MM.1S (cell line): Measurements from ENCODE around the gene KRTAP27-1.

Source experiments
- DNase-seq: peaks from one replicate; pipeline ENCODE4 v3.0.0-alpha.2; 2015
- H2AFZ ChIP-seq: fragments of 300-600 bp; sonication (generic); 2 replicates; pipeline ENCODE4 v1.6.0; 2016; ENCODE audit warnings: antibody characterized with exemption, low read length
- H3F3A ChIP-seq: fragments of 300-600 bp; sonication (generic); 2 replicates; pipeline ENCODE4 v1.6.1; 2016; ENCODE audit warnings: mild to moderate bottlenecking, antibody characterized with exemption, low read length, moderate library complexity, mixed read lengths; ENCODE audit not compliant: insufficient read depth
- H3K27ac ChIP-seq: fragments of 300-600 bp; sonication (generic); 2 replicates; pipeline ENCODE4 v1.5.1; 2016; ENCODE audit warnings: mild to moderate bottlenecking, low read length
- H3K27me3 ChIP-seq: fragments of 300-600 bp; sonication (generic); replicated peaks from 2 replicates; pipeline ENCODE4 v1.6.0; 2016; ENCODE audit warnings: low read length; ENCODE audit not compliant: insufficient read depth
- H3K36me3 ChIP-seq: fragments of 300-600 bp; sonication (generic); replicated peaks from 2 replicates; pipeline ENCODE4 v1.6.1; 2016; ENCODE audit warnings: mild to moderate bottlenecking, low read length, mixed read lengths; ENCODE audit not compliant: insufficient read depth
- H3K4me1 ChIP-seq: fragments of 300-600 bp; sonication (generic); 2 replicates; pipeline ENCODE4 v1.6.1; 2016; ENCODE audit warnings: low read length, mixed read lengths
- H3K4me2 ChIP-seq: fragments of 300-600 bp; sonication (generic); 2 replicates; pipeline ENCODE4 v1.6.0; 2016; ENCODE audit warnings: low read depth, low read length
- H3K4me3 ChIP-seq: fragments of 300-600 bp; sonication (generic); 2 replicates; pipeline ENCODE4 v1.5.1; 2016; ENCODE audit warnings: low read length, mixed read lengths
- H3K79me2 ChIP-seq: fragments of 300-600 bp; sonication (generic); 2 replicates; pipeline ENCODE4 v1.6.1; 2016; ENCODE audit warnings: mixed run types, low read length, mixed read lengths
- H3K9ac ChIP-seq: fragments of 300-600 bp; sonication (generic); 2 replicates; pipeline ENCODE4 v1.6.1; 2016; ENCODE audit warnings: low read length, mixed read lengths
- H3K9me2 ChIP-seq: fragments of 300-600 bp; sonication (generic); replicated peaks from 2 replicates; pipeline ENCODE4 v1.6.1; 2016; ENCODE audit warnings: mild to moderate bottlenecking, low read length, mixed read lengths; ENCODE audit not compliant: insufficient read depth
- H3K9me3 ChIP-seq: fragments of 300-600 bp; sonication (generic); replicated peaks from 2 replicates; pipeline ENCODE4 v1.6.1; 2016; ENCODE audit warnings: mild to moderate bottlenecking, low read length, mixed read lengths; ENCODE audit not compliant: insufficient read depth
- H4K20me1 ChIP-seq: fragments of 300-600 bp; sonication (generic); 2 replicates; pipeline ENCODE4 v1.6.1; 2016; ENCODE audit warnings: mild to moderate bottlenecking, low read length, moderate library complexity, mixed read lengths; ENCODE audit not compliant: insufficient read depth
- EZH2 ChIP-seq: fragments of 300-600 bp; sonication (generic); optimal IDR thresholded peaks from 2 replicates; pipeline ENCODE3; 2017; ENCODE audit warnings: low read depth, mild to moderate bottlenecking, antibody characterized with exemption, low read length, mixed read lengths
- EZH2phosphoT487 ChIP-seq: fragments of 300-600 bp; sonication (generic); IDR thresholded peaks from 2 replicates; pipeline ENCODE4 v1.6.1; 2018; ENCODE audit warnings: antibody characterized with exemption, low read length
- TF ChIP-seq, protein P1 (sequence below): fragments of 300-600 bp; sonication (generic); IDR thresholded peaks from 2 replicates; pipeline ENCODE4 v1.5.1; 2016; ENCODE audit warnings: antibody characterized with exemption, low read length, mixed read lengths

KRTAP27-1 gene

DNA sequence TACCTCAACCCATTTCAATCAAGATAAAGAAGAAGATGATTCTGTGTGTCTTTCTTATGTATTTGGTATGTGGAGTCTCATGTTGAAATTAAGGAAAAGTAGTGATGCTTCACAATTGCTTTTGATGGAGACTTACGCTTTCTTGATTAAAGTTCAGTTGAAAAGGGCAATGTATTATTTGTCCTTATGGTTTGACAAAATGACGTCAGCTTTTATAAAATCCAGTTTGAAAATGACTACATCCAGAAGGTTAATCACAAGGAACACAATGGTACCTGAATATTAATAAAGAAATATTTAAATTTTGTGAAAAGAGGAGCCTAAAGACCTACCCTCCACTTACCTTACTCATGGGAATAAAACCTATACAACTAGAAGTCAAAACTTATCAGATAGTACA, 21.8 kb downstream of the KRTAP27-1 start:
- no peak overlapping the region for H3K4me2 ChIP-seq
- H3K9me2 ChIP-seq = no peaks in the 10 kb centered on the region
- no peak for DNase-seq
- H3K9ac ChIP-seq = no peak overlapping the region
- no peaks in the 10 kb centered on the region for H3F3A ChIP-seq
- no peaks in the 10 kb centered on the region for H3K79me2 ChIP-seq
- no peak overlapping the region for H3K4me3 ChIP-seq
- no peak overlapping the region for H3K27ac ChIP-seq
- TF ChIP-seq EZH2phosphoT487 (no peak), EZH2 (no peak)
- TF ChIP-seq, protein P1, sequence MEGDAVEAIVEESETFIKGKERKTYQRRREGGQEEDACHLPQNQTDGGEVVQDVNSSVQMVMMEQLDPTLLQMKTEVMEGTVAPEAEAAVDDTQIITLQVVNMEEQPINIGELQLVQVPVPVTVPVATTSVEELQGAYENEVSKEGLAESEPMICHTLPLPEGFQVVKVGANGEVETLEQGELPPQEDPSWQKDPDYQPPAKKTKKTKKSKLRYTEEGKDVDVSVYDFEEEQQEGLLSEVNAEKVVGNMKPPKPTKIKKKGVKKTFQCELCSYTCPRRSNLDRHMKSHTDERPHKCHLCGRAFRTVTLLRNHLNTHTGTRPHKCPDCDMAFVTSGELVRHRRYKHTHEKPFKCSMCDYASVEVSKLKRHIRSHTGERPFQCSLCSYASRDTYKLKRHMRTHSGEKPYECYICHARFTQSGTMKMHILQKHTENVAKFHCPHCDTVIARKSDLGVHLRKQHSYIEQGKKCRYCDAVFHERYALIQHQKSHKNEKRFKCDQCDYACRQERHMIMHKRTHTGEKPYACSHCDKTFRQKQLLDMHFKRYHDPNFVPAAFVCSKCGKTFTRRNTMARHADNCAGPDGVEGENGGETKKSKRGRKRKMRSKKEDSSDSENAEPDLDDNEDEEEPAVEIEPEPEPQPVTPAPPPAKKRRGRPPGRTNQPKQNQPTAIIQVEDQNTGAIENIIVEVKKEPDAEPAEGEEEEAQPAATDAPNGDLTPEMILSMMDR = no peak
- H3K27me3 ChIP-seq = no peaks in the 10 kb centered on the region
- no peaks in the 10 kb centered on the region for H4K20me1 ChIP-seq
- H3K9me3 ChIP-seq = no peaks in the 10 kb centered on the region
- no peaks in the 10 kb centered on the region for H3K4me1 ChIP-seq
- no peak overlapping the region for H2AFZ ChIP-seq
- H3K36me3 ChIP-seq = no peaks in the 10 kb centered on the region

DNA sequence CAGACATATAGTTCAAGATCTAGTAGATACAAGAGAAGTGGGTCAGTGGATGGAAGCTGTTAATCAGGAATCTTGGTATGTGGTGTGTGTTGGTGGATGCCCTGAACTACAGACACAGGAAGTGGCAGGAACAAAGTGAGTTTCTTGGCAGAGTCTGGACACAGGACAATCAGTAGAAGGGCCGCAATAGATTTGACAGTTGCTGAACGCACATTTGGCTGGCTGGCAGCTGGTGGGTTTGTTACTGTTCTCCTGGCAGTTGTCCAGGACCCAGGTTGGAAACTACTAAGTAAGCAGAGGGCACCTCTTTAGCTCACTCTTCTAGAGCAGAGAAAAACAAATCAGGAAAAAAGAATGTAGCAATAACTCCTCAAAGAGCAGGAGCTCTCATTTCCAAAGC, 30.6 kb downstream of the KRTAP27-1 start:
- TF ChIP-seq, protein P1 = no peak
- TF ChIP-seq EZH2phosphoT487 (no peak), EZH2 (no peak)
- Histone ChIP-seq H3K27me3 (no peaks in the 10 kb centered on the region), H3K9me3 (no peaks in the 10 kb centered on the region), H3K27ac (no peak overlapping the region), H3K79me2 (no peaks in the 10 kb centered on the region), H3K4me1 (no peaks in the 10 kb centered on the region), H3K9me2 (no peaks in the 10 kb centered on the region), H3K4me3 (no peak overlapping the region), H3F3A (no peaks in the 10 kb centered on the region), H4K20me1 (no peaks in the 10 kb centered on the region), H3K4me2 (no peak overlapping the region), H3K9ac (no peak overlapping the region), H2AFZ (no peak overlapping the region), H3K36me3 (no peaks in the 10 kb centered on the region)
- DNase-seq = no peak

DNA sequence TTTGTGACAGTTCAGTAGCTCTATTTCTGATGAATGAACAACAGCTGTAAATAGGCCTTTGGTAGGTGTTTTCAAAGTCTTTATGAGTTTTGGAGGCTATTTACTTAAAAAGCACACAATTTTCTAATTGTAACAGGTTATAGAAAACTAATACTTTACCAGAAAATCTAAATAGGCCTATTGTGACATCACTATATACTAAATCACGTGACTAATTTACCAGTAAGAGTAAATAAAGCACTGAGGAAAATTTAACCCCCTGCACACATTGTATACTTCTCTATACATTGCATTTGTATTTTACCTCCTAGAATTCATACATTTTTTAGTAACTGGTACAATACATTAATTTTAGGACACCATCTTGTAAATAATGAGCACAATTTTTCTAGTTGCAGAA, 32.4 kb downstream of the KRTAP27-1 start:
- no peak for DNase-seq
- no peak overlapping the region for H3K9ac ChIP-seq
- H3K79me2 ChIP-seq = no peaks in the 10 kb centered on the region
- no peak overlapping the region for H3K4me2 ChIP-seq
- H3K27me3 ChIP-seq = no peaks in the 10 kb centered on the region
- no peaks in the 10 kb centered on the region for H4K20me1 ChIP-seq
- H3K4me1 ChIP-seq = no peaks in the 10 kb centered on the region
- H2AFZ ChIP-seq = no peak overlapping the region
- no peaks in the 10 kb centered on the region for H3K36me3 ChIP-seq
- no peaks in the 10 kb centered on the region for H3K9me3 ChIP-seq
- H3K4me3 ChIP-seq = no peak overlapping the region
- TF ChIP-seq, protein P1 = no peak
- TF ChIP-seq EZH2phosphoT487 = no peak
- no peak for TF ChIP-seq EZH2
- no peak overlapping the region for H3K27ac ChIP-seq
- no peaks in the 10 kb centered on the region for H3K9me2 ChIP-seq
- no peaks in the 10 kb centered on the region for H3F3A ChIP-seq
